GM12864 (cell line): ENCODE results near the gene PLAGL1.
"Not testable (repeated sequence)": the region's sequence is repeated elsewhere in the genome, so short reads cannot be mapped to it uniquely, and the experiment has no call there.

Source experiments
- DNase-seq: peaks from one replicate; pipeline ENCODE4 v3.0.0-alpha.2; 2011; ENCODE audit warnings: low read depth
- H3K4me3 ChIP-seq: 2 replicates; pipeline ENCODE4 v1.5.1; 2011; ENCODE audit warnings: mild to moderate bottlenecking, low read depth, low read length, control low read depth
- CTCF ChIP-seq: IDR thresholded peaks from 2 replicates; pipeline ENCODE4 v1.5.1; 2011; ENCODE audit warnings: low read depth, mild to moderate bottlenecking, moderate library complexity, low read length, control low read depth, inconsistent platforms; ENCODE audit errors: missing control alignments

Gene PLAGL1

GRCh38 chr6:144023216-144023615, 15.2 kb upstream of the PLAGL1 start:
- no peak overlapping the region for H3K4me3 ChIP-seq
- TF ChIP-seq CTCF: no peak
- no peak for DNase-seq

GRCh38 chr6:144019929-144020328, 11.9 kb upstream of the PLAGL1 start:
- no peak overlapping the region for H3K4me3 ChIP-seq
- no peak for TF ChIP-seq CTCF
- DNase-seq: no peak

GRCh38 chr6:144017166-144018094, 9.4 kb upstream of the PLAGL1 start:
- DNase-seq: no peak
- no peak overlapping the region for H3K4me3 ChIP-seq
- TF ChIP-seq CTCF: no peak

GRCh38 chr6:144013486-144013909, 5.4 kb upstream of the PLAGL1 start:
- no peak for DNase-seq
- H3K4me3 ChIP-seq: no peak overlapping the region
- TF ChIP-seq CTCF: peak; percentile 94

GRCh38 chr6:144012534-144012933, 4.5 kb upstream of the PLAGL1 start:
- DNase-seq: no peak
- H3K4me3 ChIP-seq: no peak overlapping the region
- TF ChIP-seq CTCF: no peak

- not testable (repeated sequence) for H3K4me3 ChIP-seq, DNase-seq
Measured at GRCh38 chr6:144009628-144010027, 1.6 kb upstream of the PLAGL1 start.

- no peak for TF ChIP-seq CTCF
- H3K4me3 ChIP-seq: no peak overlapping the region
- no peak for DNase-seq
Measured at GRCh38 chr6:144008846-144009245, 787 bp upstream of the PLAGL1 start.
